Activated CD8-positive, alpha-beta T cell treated with anti-CD3 and anti-CD28 coated beads for 36 hours (primary cell): Measurements from ENCODE around the gene XRCC3. TPM values are rescaled to one million over a fixed set of nuclear protein-coding genes. Genes with fewer than 3 reads are reported as not detected.

Source experiments
- ATAC-seq: fragments of 200-7000 bp; cut with Tn5 transposase; one replicate; pipeline ENCODE4 v1.10.0; 2021; ENCODE audit warnings: mild to moderate bottlenecking, moderate library complexity
- CTCF ChIA-PET: fragments of 350-600 bp; sonication (Branson Sonifier 250); formaldehyde crosslinking; loops from one replicate; lab custom pipeline; 2021; ENCODE audit warnings: antibody characterized with exemption; lab: Charles Lee
- POLR2A ChIA-PET: fragments of 350-600 bp; sonication (Branson Sonifier 250); formaldehyde crosslinking; loops from one replicate; lab custom pipeline; 2021; ENCODE audit warnings: antibody characterized with exemption; lab: Charles Lee
- DNase-seq: peaks from one replicate; pipeline ENCODE4 v3.0.0-alpha.2; 2020
- H3K27ac Mint-ChIP-seq: one replicate; pipeline ENCODE4 v1.8.0; 2021; ENCODE audit warnings: mild to moderate bottlenecking, mixed read lengths
- H3K27me3 Mint-ChIP-seq: one replicate; pipeline ENCODE4 v1.8.0; 2021; ENCODE audit warnings: mixed read lengths
- H3K36me3 Mint-ChIP-seq: one replicate; pipeline ENCODE4 v1.8.0; 2021; ENCODE audit warnings: low read depth, mixed read lengths
- H3K4me1 Mint-ChIP-seq: one replicate; pipeline ENCODE4 v1.8.0; 2021; ENCODE audit warnings: low read depth, mixed read lengths
- H3K4me3 Mint-ChIP-seq: one replicate; pipeline ENCODE4 v1.8.0; 2021; ENCODE audit warnings: mild to moderate bottlenecking, moderate library complexity, mixed read lengths
- H3K9me3 Mint-ChIP-seq: one replicate; pipeline ENCODE4 v1.8.0; 2021; ENCODE audit warnings: mixed read lengths
- intact Hi-C: fragments of 100-400 bp; cut with micrococcal nuclease; formaldehyde crosslinking; loops from one replicate; pipeline ENCODE4 v1.10.0; 2022
- total RNA-seq, 2 experiments: library from RNA; stranded (reverse); gene quantifications; one replicate each; pipeline ENCODE4 v1.2.3, GENCODE V29; 2021
- TF ChIP-seq, protein P1 (sequence below): fragments of 200-600 bp; IDR thresholded peaks from one replicate; pipeline ENCODE4 v1.8.0; 2022; ENCODE audit warnings: antibody characterized with exemption, mild to moderate bottlenecking

XRCC3 gene
- total RNA-seq, 2 experiments from 2014 or later = 47.3 to 55.2 TPM

DNA sequence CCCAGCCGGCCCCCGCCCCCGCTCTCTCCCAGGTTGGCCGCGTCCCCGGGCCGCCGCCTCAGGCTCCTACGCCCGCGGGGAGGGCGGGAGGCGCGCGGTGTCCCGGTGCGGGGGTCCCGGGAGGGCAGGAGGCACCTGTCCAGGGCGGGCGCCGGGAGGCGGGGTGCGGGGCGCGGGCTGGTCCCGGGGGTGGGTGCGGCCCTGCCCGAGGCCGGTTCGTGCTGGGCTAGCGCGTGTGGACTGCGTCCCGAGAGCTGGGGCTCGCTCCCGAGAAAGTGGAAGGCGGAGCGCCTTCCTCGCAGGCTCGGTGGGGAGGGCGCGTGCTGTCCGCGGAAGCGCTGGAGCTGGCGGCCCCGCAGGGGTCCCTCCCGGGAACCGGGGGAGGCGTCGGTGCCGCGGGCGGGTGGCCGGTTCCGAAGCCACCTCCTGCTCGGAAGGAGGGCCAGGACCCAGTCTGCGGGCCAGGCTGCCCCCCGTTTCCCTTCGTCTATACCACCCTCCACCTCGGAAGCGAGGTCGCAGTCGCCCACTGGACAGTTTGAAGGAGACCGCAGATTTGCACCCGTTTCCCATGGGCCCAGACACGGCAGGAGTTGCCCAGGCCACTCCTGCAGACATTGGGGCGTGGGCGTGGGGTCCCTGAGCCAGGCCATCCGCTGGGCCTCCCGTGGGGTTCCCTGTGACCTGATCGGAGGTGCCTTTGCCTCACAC lies 995 bp upstream of the XRCC3 start:
- no peaks in the 10 kb centered on the region for H3K27me3 Mint-ChIP-seq
- H3K4me3 Mint-ChIP-seq = peak overlapping the region; percentile 73
- TF ChIP-seq, protein P1, sequence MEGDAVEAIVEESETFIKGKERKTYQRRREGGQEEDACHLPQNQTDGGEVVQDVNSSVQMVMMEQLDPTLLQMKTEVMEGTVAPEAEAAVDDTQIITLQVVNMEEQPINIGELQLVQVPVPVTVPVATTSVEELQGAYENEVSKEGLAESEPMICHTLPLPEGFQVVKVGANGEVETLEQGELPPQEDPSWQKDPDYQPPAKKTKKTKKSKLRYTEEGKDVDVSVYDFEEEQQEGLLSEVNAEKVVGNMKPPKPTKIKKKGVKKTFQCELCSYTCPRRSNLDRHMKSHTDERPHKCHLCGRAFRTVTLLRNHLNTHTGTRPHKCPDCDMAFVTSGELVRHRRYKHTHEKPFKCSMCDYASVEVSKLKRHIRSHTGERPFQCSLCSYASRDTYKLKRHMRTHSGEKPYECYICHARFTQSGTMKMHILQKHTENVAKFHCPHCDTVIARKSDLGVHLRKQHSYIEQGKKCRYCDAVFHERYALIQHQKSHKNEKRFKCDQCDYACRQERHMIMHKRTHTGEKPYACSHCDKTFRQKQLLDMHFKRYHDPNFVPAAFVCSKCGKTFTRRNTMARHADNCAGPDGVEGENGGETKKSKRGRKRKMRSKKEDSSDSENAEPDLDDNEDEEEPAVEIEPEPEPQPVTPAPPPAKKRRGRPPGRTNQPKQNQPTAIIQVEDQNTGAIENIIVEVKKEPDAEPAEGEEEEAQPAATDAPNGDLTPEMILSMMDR = no peak
- ChIA-PET POLR2A (interaction anchor here (1.4 to 5.4 kb wide), 3 partner anchors 10 to 20 kb away, joined by 4 to 41 read pairs (median 6); no protein-coding TSS in a partner anchor), CTCF (interaction anchor here (0.7 to 1.3 kb wide), 2 partner anchors 92 to 163 kb away, joined by 3 read pairs; no protein-coding TSS in a partner anchor)
- H3K9me3 Mint-ChIP-seq = no peaks in the 10 kb centered on the region
- intact Hi-C loops = no loop called here
- ATAC-seq = no peak
- peak; percentile 24 for DNase-seq
- H3K36me3 Mint-ChIP-seq = peaks cover 18% of the 10 kb centered on the region
- no peak overlapping the region for H3K27ac Mint-ChIP-seq
- H3K4me1 Mint-ChIP-seq = peaks cover 45% of the 10 kb centered on the region

DNA sequence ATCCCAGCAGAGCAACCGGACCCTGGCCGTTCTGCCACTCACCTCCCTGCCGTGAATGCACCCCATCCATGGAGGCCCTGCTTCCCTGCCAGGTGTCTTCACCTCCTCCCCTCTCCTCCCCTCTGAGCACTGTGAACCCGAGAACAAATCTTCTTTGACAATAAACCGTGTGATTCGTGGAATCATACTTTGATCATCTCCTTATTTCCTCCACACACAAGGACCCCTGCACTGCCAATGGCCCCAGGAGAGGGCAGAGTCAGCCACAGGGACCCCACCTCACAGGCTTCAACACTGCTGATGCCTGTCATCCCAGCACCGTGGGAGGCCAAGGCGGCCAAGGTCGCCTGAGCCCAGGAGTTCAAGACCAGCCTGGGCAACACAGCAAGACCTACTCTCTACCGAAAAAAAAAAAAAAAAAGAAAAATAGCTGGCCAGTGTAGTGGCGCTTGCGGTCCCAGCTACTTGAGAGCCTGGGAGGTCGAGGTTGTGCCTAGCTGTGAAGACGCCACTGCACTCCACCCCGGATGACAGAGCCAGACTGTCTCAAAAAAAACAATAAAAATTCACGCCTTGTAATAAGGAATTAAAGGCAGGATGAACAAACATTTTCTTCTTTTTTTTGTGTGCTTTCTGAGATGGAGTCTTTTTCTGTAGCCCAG lies 1.1 kb downstream of the XRCC3 start:
- Mint-ChIP-seq H3K27ac (peak overlapping the region; percentile 87), H3K27me3 (no peaks in the 10 kb centered on the region), H3K4me1 (peaks cover 38% of the 10 kb centered on the region), H3K9me3 (no peaks in the 10 kb centered on the region), H3K4me3 (peak overlapping the region; percentile 86), H3K36me3 (peaks cover 23% of the 10 kb centered on the region)
- POLR2A ChIA-PET = interaction anchor here (1.1 to 5.4 kb wide), 3 partner anchors 13 to 184 kb away, joined by 3 to 41 read pairs (median 7); no protein-coding TSS in a partner anchor
- CTCF ChIA-PET = interaction anchor here (1.1 kb wide), 1 partner anchor 143 kb away, joined by 3 read pairs; no protein-coding TSS in a partner anchor
- DNase-seq (no peak), ATAC-seq (no peak)
- TF ChIP-seq, protein P1 = no peak
- intact Hi-C loops = no loop called here

DNA sequence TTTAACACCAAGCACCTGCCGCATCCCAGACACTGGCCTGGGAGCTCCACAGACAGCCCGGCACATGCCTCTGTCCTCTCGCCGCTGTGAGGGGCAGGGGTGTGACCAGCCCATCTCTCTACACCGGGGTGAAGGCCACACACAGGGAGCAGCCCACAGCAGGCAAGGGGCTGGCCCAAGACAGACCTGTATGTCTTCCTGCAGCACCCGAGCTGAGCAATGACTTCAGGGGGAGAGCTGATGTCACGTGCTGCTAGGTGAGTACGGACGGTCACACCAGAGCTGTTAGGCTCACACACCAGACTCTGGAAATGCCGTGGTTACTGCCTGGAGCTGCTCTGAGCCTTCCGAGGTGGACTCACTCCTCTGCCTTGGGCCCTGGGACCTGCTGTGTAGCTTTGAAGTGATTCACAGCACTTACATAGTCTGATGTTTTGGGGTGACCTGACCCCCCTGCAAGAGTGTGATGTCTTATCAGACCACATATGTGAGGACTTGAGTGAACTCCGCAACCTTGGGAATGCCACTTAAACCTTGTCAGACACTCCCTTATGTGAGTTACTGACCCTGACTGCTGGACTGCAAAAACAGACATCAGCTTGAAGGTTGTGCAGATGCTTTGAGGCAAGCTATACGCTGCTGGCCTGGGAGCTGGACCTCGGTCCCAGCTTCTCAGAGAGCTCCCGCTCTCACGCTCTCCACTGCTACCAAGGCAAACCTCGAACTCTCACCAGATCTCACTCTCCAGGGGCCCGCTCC lies 1.8 kb downstream of the XRCC3 start:
- H3K4me3 Mint-ChIP-seq = peak overlapping the region; percentile 86
- H3K4me1 Mint-ChIP-seq = peaks cover 33% of the 10 kb centered on the region
- peak overlapping the region; percentile 20 for H3K27ac Mint-ChIP-seq
- no peaks in the 10 kb centered on the region for H3K27me3 Mint-ChIP-seq
- ATAC-seq (no peak), DNase-seq (peak; percentile 12)
- H3K36me3 Mint-ChIP-seq = peaks cover 29% of the 10 kb centered on the region
- intact Hi-C loops = no loop called here
- no peaks in the 10 kb centered on the region for H3K9me3 Mint-ChIP-seq
- ChIA-PET CTCF (interaction anchor here (1.1 kb wide), 2 partner anchors 142 to 183 kb away, joined by 3 read pairs; no protein-coding TSS in a partner anchor), POLR2A (interaction anchor here (1.1 to 5.4 kb wide), 6 partner anchors 8 to 183 kb away, joined by 3 to 41 read pairs (median 4); no protein-coding TSS in a partner anchor)
- TF ChIP-seq, protein P1 = no peak

DNA sequence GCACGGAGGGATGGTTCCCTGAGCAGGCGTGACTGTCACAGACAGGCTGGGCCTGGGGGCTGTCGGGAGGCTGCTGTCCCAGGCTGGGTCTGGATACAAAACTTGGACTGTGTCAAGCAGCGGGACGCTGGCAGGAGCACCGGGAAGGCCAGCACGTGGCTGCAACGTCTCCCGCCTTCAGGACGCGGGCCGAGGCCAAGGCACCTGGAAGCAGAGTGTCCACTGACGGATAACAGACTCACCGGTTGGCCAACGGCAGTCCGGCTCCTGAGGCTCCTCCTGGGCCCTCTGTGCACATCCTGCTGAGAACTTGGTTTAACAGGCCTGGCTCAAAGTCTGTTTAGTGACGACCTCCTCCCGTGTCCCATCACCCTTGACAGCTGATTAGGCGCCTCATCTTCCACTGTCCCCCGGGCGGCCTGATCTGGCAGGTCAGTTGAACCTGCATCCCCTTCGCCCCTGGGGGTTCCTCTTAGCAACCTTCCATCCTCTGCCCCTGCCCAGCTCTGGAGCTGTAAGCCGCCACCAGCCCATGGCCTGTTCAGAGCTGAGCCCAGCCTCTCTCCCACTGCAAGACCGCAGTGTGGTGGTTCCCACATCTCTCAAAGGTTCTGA lies 2.5 kb downstream of the XRCC3 start:
- intact Hi-C loops = no loop called here
- Mint-ChIP-seq H3K36me3 (peaks cover 31% of the 10 kb centered on the region), H3K4me1 (peaks cover 30% of the 10 kb centered on the region), H3K27ac (no peak overlapping the region), H3K27me3 (no peaks in the 10 kb centered on the region), H3K9me3 (no peaks in the 10 kb centered on the region), H3K4me3 (peak overlapping the region; percentile 86)
- TF ChIP-seq, protein P1 = no peak
- CTCF ChIA-PET = interaction anchor here (1.1 kb wide), 2 partner anchors 141 to 183 kb away, joined by 3 read pairs; no protein-coding TSS in a partner anchor
- DNase-seq (no peak), ATAC-seq (no peak)
- POLR2A ChIA-PET = interaction anchor here (1.2 to 5.4 kb wide), 6 partner anchors 8 to 147 kb away, joined by 3 to 41 read pairs (median 4); no protein-coding TSS in a partner anchor
